8988T (cell line): ENCODE results near the gene TROAP.
"Not testable (repeated sequence)": the region's sequence is repeated elsewhere in the genome, so short reads cannot be mapped to it uniquely, and the experiment has no call there.

Experiments
- DNase-seq: peaks from one replicate; pipeline ENCODE4 v3.0.0; 2011

The TROAP gene

DNA sequence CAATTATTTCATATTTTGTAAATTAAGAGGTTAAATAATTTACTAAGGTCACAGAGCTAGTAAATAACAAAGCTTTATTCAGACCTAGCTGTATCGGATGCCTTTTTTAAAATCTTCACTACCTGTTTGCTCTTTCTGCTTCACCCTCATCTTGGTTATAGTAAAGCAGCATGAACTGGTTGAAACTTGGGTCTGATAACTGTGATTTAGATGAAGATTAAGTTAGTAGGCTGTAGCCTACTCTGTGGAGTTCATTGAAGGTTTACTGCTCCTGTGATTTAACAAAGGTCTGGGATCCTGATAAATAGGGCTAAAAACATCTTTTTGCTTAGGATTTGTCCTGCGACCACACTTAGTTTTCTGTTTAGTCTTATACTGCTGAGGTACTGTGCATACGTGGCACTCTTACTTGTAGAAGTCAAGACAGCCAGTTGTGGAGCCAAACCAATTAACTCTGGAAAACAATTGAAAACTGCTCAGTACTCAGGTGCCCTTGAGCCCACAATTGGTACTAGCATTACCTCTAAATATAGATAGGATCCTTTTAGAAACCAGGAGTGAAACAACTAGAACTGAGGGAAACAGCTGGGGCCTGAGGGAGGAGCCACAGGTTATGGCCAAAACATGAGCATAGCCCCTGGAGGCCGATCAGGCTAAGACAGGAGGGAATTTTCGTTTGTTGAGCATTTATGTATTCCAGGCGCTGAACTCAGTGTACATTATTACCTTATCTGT is 46.5 kb downstream of the TROAP start:
- no peak for DNase-seq

DNA sequence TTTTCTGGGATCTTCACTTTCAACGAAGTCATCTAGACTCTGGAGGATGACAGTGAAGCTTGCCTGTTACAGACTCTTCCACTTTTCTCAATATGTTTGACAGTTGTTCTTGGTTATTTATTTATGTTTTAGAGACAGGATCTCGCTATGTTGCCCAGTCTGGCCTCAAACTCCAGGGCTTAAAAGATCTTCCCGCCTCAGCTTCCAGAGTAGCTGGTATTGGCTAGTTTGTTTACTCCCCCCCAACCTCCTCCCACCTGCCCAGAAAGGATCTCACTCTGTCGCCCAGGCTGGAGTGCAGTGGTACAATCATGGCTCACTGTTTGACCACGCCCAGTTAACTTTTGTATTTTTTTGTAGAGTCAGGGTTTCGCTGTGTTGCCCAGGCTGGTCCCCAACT is 47.5 kb downstream of the TROAP start:
- DNase-seq = no peak

DNA sequence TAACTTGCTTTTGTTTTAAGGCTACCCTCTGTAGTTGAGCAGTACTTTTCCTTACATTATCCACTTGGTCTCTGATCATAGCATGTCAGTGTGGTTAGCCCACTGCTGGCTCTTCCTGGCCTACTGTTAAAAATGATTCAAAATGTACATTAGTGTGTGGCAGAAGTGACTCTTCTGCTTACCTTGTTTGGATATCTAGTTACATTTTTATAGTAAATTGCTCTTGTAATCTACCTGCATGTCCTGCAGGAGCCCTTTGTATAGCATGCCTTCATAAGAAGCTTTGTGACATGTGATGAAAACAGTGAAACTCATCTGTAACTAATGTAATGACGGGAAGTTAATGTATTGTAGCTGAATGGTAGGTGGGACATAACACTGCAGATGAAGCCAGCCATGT is 52.4 kb downstream of the TROAP start:
- DNase-seq = no peak

DNA sequence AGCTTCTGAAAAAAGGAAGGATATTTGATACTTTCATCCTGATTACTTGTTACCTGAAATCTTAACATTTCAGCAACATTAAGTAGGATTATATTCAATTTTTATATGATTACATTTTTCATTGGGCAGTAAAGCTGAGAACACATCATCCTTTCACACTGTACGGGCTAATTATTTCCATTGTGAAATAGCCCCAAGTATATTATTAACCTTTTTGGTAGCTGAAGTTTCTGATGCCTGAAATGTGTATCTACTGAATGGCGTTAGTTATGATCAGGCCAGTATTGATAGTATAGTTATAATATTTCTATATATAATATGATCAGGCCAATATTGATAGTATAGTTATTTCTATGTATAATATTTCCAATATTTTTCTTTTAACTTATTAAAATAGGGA is 54.3 kb downstream of the TROAP start:
- no peak for DNase-seq

DNA sequence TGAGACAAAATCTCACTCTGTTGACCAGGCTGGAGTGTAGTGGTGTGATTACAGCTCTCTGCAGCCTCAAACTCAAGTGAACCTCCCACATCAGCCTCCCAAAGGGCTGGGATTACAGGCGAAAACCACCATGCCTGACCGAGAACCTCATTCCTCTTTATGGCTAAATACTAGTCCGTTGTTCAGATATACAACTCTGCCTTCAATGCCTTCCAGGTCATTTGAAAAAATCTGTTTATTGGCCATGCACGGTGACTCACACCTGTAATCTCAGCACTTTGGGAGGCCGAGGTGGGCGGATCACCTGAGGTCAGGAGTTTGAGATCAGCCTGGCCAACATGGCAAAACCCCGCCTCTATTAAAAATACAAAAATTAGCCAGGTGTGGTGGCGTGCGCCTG is 57.1 kb downstream of the TROAP start:
- not testable (repeated sequence) for DNase-seq
